H1 (cell line): ENCODE data around the gene SNORC. TPM values are rescaled to one million over a fixed set of nuclear protein-coding genes. Genes with fewer than 3 reads are reported as not detected.

Experiments
- CTCF ChIA-PET: fragments of 300-600 bp; sonication (Branson Sonifier 250); formaldehyde crosslinking; loops from one replicate; lab custom pipeline; 2021; ENCODE audit not compliant: partially characterized antibody; lab: Charles Lee
- POLR2A ChIA-PET: fragments of 300-600 bp; sonication (Branson Sonifier 250); formaldehyde crosslinking; loops from one replicate; lab custom pipeline; 2021; ENCODE audit warnings: inconsistent platforms; ENCODE audit not compliant: partially characterized antibody; lab: Charles Lee
- DNase-seq, 2 experiments: peaks; one replicate each; pipeline versions ENCODE4 v3.0.0 to v3.0.0-alpha.2; 2010 to 2022; ENCODE audit warnings: low spot score in 2 of 2, low read depth in 1 of 2, mixed read lengths in 1 of 2
- FAIRE-seq: peaks from 2 replicates; lab custom pipeline; 2011; peaks lifted over from hg19 to GRCh38; lab: Jason Lieb, UNC
- H2AFZ ChIP-seq: 2 replicates; pipeline ENCODE4 v1.8.1; 2012; ENCODE audit warnings: low read length, inconsistent platforms
- H2AK5ac ChIP-seq: 2 replicates; pipeline ENCODE4 v1.6.1; 2013; ENCODE audit warnings: low read depth, low read length
- H2BK120ac ChIP-seq: replicated peaks from 2 replicates; pipeline ENCODE3; 2013; ENCODE audit warnings: low read depth, low read length, inconsistent platforms
- H2BK12ac ChIP-seq: 2 replicates; pipeline ENCODE4 v1.6.1; 2013; ENCODE audit warnings: low read depth, low read length
- H2BK15ac ChIP-seq: 2 replicates; pipeline ENCODE4 v1.6.1; 2013; ENCODE audit warnings: low read length
- H2BK20ac ChIP-seq: 2 replicates; pipeline ENCODE4 v1.6.1; 2013; ENCODE audit warnings: low read length
- H2BK5ac ChIP-seq: 2 replicates; pipeline ENCODE4 v1.6.1; 2013; ENCODE audit warnings: low read depth, low read length
- H3K14ac ChIP-seq: 2 replicates; pipeline ENCODE4 v1.6.1; 2013; ENCODE audit warnings: inconsistent platforms; ENCODE audit not compliant: insufficient read length
- H3K18ac ChIP-seq: 2 replicates; pipeline ENCODE4 v1.6.1; 2013; ENCODE audit warnings: low read length; ENCODE audit errors: extremely low read depth
- H3K23ac ChIP-seq: 2 replicates; pipeline ENCODE4 v1.6.1; 2013; ENCODE audit warnings: inconsistent platforms; ENCODE audit not compliant: insufficient read length
- H3K23me2 ChIP-seq: 2 replicates; pipeline ENCODE4 v1.6.1; 2013; ENCODE audit warnings: low read depth, low read length
- H3K27ac ChIP-seq: 2 replicates; pipeline ENCODE4 v1.6.1; 2011; ENCODE audit warnings: low read depth, low read length, inconsistent platforms
- H3K27me3 ChIP-seq, 4 experiments: replicated peaks in 1 of 4; 1 replicate in 1 of 4; 2 replicates in 3 of 4; pipeline versions ENCODE4 v1.6.1 to v1.8.1; 2011 to 2013; ENCODE audit warnings: low read length in 3 of 4, mild to moderate bottlenecking in 3 of 4, inconsistent platforms in 2 of 4, mixed read lengths in 2 of 4, moderate library complexity in 1 of 4; ENCODE audit not compliant: control insufficient read depth in 3 of 4, insufficient read depth in 3 of 4; ENCODE audit errors: extremely low read depth in 1 of 4
- H3K36me3 ChIP-seq, 4 experiments: 2 replicates each; pipeline versions ENCODE4 v1.6.1 to v1.8.1; 2011 to 2013; ENCODE audit warnings: mild to moderate bottlenecking in 4 of 4, low read length in 3 of 4, moderate library complexity in 2 of 4, control low read depth in 1 of 4, inconsistent platforms in 1 of 4; ENCODE audit not compliant: insufficient read depth in 4 of 4, control insufficient read depth in 2 of 4
- H3K4ac ChIP-seq: replicated peaks from 2 replicates; pipeline ENCODE3; 2013; ENCODE audit warnings: low read length, low read depth, mixed read lengths, inconsistent platforms; ENCODE audit not compliant: insufficient read length
- H3K4me1 ChIP-seq, 4 experiments: replicated peaks in 1 of 4; 1 replicate in 1 of 4; 2 replicates in 3 of 4; pipeline versions ENCODE4 v1.6.1 to v1.8.1; 2011 to 2013; ENCODE audit warnings: low read length in 3 of 4, inconsistent platforms in 2 of 4, mixed read lengths in 1 of 4; ENCODE audit not compliant: insufficient read depth in 4 of 4, control insufficient read depth in 3 of 4
- H3K4me2 ChIP-seq, 2 experiments: 2 replicates each; pipeline versions ENCODE4 v1.6.1 to v1.8.1; 2011 to 2013; ENCODE audit warnings: low read depth in 2 of 2, low read length in 2 of 2, control low read depth in 1 of 2, inconsistent platforms in 1 of 2, mild to moderate bottlenecking in 1 of 2; ENCODE audit not compliant: insufficient read depth in 1 of 2
- H3K4me3 ChIP-seq, 4 experiments: fragments of 200-600, 300-600 bp in 1 of 4; sonication (generic), shearing (Covaris generic), sonication (Bioruptor Twin) in 1 of 4; 2 replicates each; pipeline versions ENCODE4 v1.5.1 to v1.8.1; 2011 to 2016; ENCODE audit warnings: low read length in 4 of 4, low read depth in 3 of 4, control low read depth in 2 of 4, inconsistent platforms in 2 of 4, mild to moderate bottlenecking in 2 of 4, mixed read lengths in 1 of 4, moderate library complexity in 1 of 4; ENCODE audit not compliant: insufficient read depth in 2 of 4; ENCODE audit errors: extremely low read depth in 1 of 4
- H3K56ac ChIP-seq: replicated peaks from 2 replicates; pipeline ENCODE3; 2013; ENCODE audit warnings: low read depth, mild to moderate bottlenecking, mixed read lengths, low read length, inconsistent platforms; ENCODE audit not compliant: insufficient read length
- H3K79me1 ChIP-seq: 2 replicates; pipeline ENCODE4 v1.6.1; 2013; ENCODE audit warnings: low read depth, low read length, control low read depth
- H3K79me2 ChIP-seq, 2 experiments: 2 replicates each; pipeline versions ENCODE4 v1.6.1 to v1.8.1; 2012 to 2013; ENCODE audit warnings: low read length in 2 of 2, mild to moderate bottlenecking in 2 of 2, inconsistent platforms in 1 of 2; ENCODE audit not compliant: insufficient read depth in 2 of 2, control insufficient read depth in 1 of 2
- H3K9ac ChIP-seq, 4 experiments: replicated peaks in 1 of 4; 1 replicate in 1 of 4; 2 replicates in 3 of 4; pipeline versions ENCODE4 v1.6.1 to v1.8.1; 2011 to 2013; ENCODE audit warnings: low read depth in 3 of 4, low read length in 3 of 4, control low read depth in 2 of 4, mild to moderate bottlenecking in 2 of 4, moderate library complexity in 2 of 4, inconsistent platforms in 1 of 4; ENCODE audit errors: extremely low read depth in 1 of 4
- H3K9me3 ChIP-seq, 2 experiments: 2 replicates each; pipeline versions ENCODE4 v1.6.1 to v1.8.1; 2012 to 2013; ENCODE audit warnings: mild to moderate bottlenecking in 2 of 2, moderate library complexity in 2 of 2, control low read depth in 1 of 2, inconsistent platforms in 1 of 2, low read depth in 1 of 2, low read length in 1 of 2, mixed read lengths in 1 of 2; ENCODE audit not compliant: insufficient read depth in 2 of 2
- H4K20me1 ChIP-seq, 2 experiments: replicated peaks in 1 of 2; 2 replicates each; pipeline versions ENCODE3 to v1.8.1; 2011 to 2013; ENCODE audit warnings: inconsistent platforms in 2 of 2, low read length in 2 of 2, mild to moderate bottlenecking in 1 of 2; ENCODE audit not compliant: insufficient read depth in 2 of 2, control insufficient read depth in 1 of 2
- H4K5ac ChIP-seq: 2 replicates; pipeline ENCODE4 v1.6.1; 2013; ENCODE audit warnings: low read length, low read depth, mixed read lengths, inconsistent platforms; ENCODE audit not compliant: insufficient read length
- H4K8ac ChIP-seq: 2 replicates; pipeline ENCODE4 v1.8.0; 2013; ENCODE audit warnings: mild to moderate bottlenecking, moderate library complexity, low read length, inconsistent platforms; ENCODE audit not compliant: insufficient read depth; ENCODE audit errors: extremely low read depth
- H4K91ac ChIP-seq: replicated peaks from 2 replicates; pipeline ENCODE3; 2013; ENCODE audit warnings: low read length, mixed read lengths, inconsistent platforms; ENCODE audit not compliant: insufficient read length
- CBX5 ChIP-seq: fragments of 300-800, 300-1000 bp; sonication (generic); IDR thresholded peaks from 2 replicates; pipeline ENCODE4 v1.7.1; 2016; ENCODE audit warnings: antibody characterized with exemption, low read length, low read depth
- CREB1 ChIP-seq: IDR thresholded peaks from 2 replicates; pipeline ENCODE4 v1.6.1; 2012; ENCODE audit warnings: inconsistent platforms
- GTF2F1 ChIP-seq: IDR thresholded peaks from 2 replicates; pipeline ENCODE4 v1.6.1; 2012; ENCODE audit warnings: low read depth, low read length, improper control_type of control experiment, borderline replicate concordance
- JUND ChIP-seq: IDR thresholded peaks from 2 replicates; pipeline ENCODE4 v1.6.1; 2011; ENCODE audit warnings: mild to moderate bottlenecking, improper control_type of control experiment, low read length
- NANOG ChIP-seq: IDR thresholded peaks from 2 replicates; pipeline ENCODE4 v1.6.1; 2011; ENCODE audit warnings: low read length, low read depth, mild to moderate bottlenecking, inconsistent platforms; ENCODE audit not compliant: insufficient read depth, poor library complexity, severe bottlenecking
- POLR2A ChIP-seq, 2 experiments: IDR thresholded peaks; 1 replicate in 1 of 2; 2 replicates in 1 of 2; pipeline ENCODE4 v1.6.1; 2011; ENCODE audit warnings: low read depth in 2 of 2, low read length in 2 of 2, mild to moderate bottlenecking in 2 of 2; ENCODE audit errors: control extremely low read depth in 1 of 2
- TAF1 ChIP-seq: IDR thresholded peaks from 2 replicates; pipeline ENCODE4 v1.6.1; 2011; ENCODE audit warnings: mild to moderate bottlenecking, low read depth, low read length
- TEAD4 ChIP-seq: IDR thresholded peaks from 2 replicates; pipeline ENCODE4 v1.6.1; 2012; ENCODE audit warnings: low read depth, low read length, inconsistent platforms, mixed read lengths
- WGBS, 2 experiments: shearing (Covaris generic) in 1 of 2; methylation state at CpG; one replicate each; pipeline versions ENCODE4 v1.1.6 to v1.1.7; 2013 to 2015; ENCODE audit warnings: low lambda C conversion rate in 2 of 2, mixed read lengths in 2 of 2, inconsistent platforms in 1 of 2, low coverage in 1 of 2, missing lambda C conversion rate in 1 of 2; ENCODE audit not compliant: insufficient replicate concordance in 2 of 2, insufficient coverage in 1 of 2, insufficient read length in 1 of 2; ENCODE audit errors: extremely low coverage in 1 of 2, missing lambda C conversion rate in 1 of 2; 5-methylcytosine and 5-hydroxymethylcytosine counted together
- polyA plus RNA-seq, 7 experiments: library from polyadenylated mRNA; depleted of rRNA in 3 of 7; stranded (reverse) in 5 of 7; unstranded in 2 of 7; fragments of >200 nt in 5 of 7; fragments of 200-250 nt in 2 of 7; gene quantifications; 1 replicate in 5 of 7; 2 replicates in 1 of 7; 4 replicates in 1 of 7; pipeline versions ENCODE4 v1.2.1 to v1.2.3, GENCODE V29; 2011 to 2013; ENCODE audit warnings: missing spikeins in 2 of 7, mixed read lengths in 2 of 7
- total RNA-seq: library from RNA; stranded (reverse); fragmentation: NEBNext Ultra II Directional; extraction: Animal tissue kit (Norgen Biotek cat#: 25700); gene quantifications from 2 replicates; pipeline ENCODE4 v1.2.1, GENCODE V29; 2021
- TF ChIP-seq, protein P1 (sequence below): IDR thresholded peaks from 2 replicates; pipeline ENCODE4 v1.6.1; 2012; ENCODE audit warnings: low read length, inconsistent platforms
- TF ChIP-seq, protein P2 (sequence below): IDR thresholded peaks from 2 replicates; pipeline ENCODE4 v1.6.1; 2012; ENCODE audit warnings: inconsistent platforms

The SNORC gene
- total and polyA plus RNA-seq, 2 of the 8 experiments (the other 6 are each of a cell fraction or from before 2014, with no cell fraction given) = 1.6 to 1.8 TPM

DNA sequence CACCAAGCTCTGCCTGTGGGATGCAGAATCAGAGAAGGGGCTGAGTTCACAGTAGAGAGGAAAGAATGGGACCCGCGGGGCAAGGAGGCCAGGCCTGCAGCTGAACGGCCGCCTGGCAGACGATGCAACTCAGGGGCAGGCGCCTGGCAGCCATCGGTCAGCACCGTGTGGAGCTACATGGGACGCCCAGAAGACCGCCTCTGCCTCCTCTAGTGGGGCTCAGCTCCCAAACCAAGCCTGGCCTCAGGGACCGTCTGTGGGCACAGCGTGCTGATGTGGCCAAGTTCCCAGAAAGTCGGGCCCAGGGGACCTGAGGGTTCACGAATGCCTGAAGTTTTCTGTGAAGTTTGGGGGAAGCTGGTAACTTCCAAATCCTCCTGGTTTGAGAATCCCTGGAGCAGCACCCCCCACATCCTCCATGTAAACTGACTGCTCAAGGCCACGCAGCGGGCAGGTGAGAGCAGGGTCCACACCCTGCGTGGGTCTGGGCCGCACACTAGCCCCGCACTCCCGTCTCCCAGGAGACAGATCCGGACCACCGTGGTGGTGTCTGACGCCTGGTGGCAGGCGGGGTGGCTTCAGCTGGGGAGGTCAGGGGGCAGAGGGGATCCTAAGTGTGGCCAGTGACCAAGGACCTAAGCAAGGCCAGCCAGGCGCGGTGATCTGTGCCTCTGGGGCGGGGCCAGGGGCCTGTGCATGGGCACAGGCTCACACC is 14.6 kb downstream of the SNORC start:
- no peak overlapping the region for H2BK20ac ChIP-seq
- H3K36me3 ChIP-seq = no peaks in the 10 kb centered on the region; a peak in 1 of 8 replicates
- no peak for TF ChIP-seq TAF1
- TF ChIP-seq JUND = no peak
- TF ChIP-seq, protein P1, sequence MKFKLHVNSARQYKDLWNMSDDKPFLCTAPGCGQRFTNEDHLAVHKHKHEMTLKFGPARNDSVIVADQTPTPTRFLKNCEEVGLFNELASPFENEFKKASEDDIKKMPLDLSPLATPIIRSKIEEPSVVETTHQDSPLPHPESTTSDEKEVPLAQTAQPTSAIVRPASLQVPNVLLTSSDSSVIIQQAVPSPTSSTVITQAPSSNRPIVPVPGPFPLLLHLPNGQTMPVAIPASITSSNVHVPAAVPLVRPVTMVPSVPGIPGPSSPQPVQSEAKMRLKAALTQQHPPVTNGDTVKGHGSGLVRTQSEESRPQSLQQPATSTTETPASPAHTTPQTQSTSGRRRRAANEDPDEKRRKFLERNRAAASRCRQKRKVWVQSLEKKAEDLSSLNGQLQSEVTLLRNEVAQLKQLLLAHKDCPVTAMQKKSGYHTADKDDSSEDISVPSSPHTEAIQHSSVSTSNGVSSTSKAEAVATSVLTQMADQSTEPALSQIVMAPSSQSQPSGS = no peak
- TF ChIP-seq, protein P2, sequence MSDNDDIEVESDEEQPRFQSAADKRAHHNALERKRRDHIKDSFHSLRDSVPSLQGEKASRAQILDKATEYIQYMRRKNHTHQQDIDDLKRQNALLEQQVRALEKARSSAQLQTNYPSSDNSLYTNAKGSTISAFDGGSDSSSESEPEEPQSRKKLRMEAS = no peak
- TF ChIP-seq TEAD4 = no peak
- no peak for TF ChIP-seq CBX5
- no peak for TF ChIP-seq GTF2F1
- no peak for TF ChIP-seq CREB1
- no peak for TF ChIP-seq NANOG
- TF ChIP-seq POLR2A (IDR thresholded peaks at IDR 0.05; ENCODE audit: control extremely low read depth in 1 of 2, low read depth in 2 of 2, low read length in 2 of 2) = no peak
- H4K5ac ChIP-seq = no peak overlapping the region
- no peak overlapping the region for H3K4me2 ChIP-seq
- no peak overlapping the region for H2AFZ ChIP-seq
- no peak overlapping the region for H3K14ac ChIP-seq
- no peak overlapping the region for H3K9ac ChIP-seq
- no peak overlapping the region for H2BK5ac ChIP-seq
- no peak overlapping the region for H3K27ac ChIP-seq
- no peak overlapping the region for H2AK5ac ChIP-seq
- POLR2A ChIA-PET = interaction anchor here (1.4 kb wide), 1 partner anchor 13 kb away, joined by 4 read pairs; no protein-coding TSS in a partner anchor
- no peak overlapping the region for H3K56ac ChIP-seq
- no peak overlapping the region for H3K4ac ChIP-seq
- no peak overlapping the region for H3K23ac ChIP-seq
- H3K79me1 ChIP-seq = no peaks in the 10 kb centered on the region
- H3K27me3 ChIP-seq = no peaks in the 10 kb centered on the region
- H2BK120ac ChIP-seq = no peak overlapping the region
- 91% methylated on average over 26 of the region's 27 CpGs; no CpG with 5 or more reads in 1 of the 2 experiments for WGBS, 2 experiments
- no peak overlapping the region for H3K18ac ChIP-seq
- H3K23me2 ChIP-seq = peaks cover 5% of the 10 kb centered on the region
- H3K4me1 ChIP-seq = peaks cover 0 to 3% (median 0%) of the 10 kb centered on the region in 4 experiments; a peak in 1 of 7 replicates
- CTCF ChIA-PET = interaction anchor here (1.1 to 3.7 kb wide), 8 partner anchors 9 to 367 kb away, joined by 3 to 12 read pairs (median 4); partner anchors contain the start of gene ATG16L1
- H2BK12ac ChIP-seq = no peak overlapping the region
- H3K79me2 ChIP-seq = no peaks in the 10 kb centered on the region
- no peak overlapping the region for H2BK15ac ChIP-seq
- no peak overlapping the region for H3K4me3 ChIP-seq
- DNase-seq = no peak
- no peaks in the 10 kb centered on the region for H3K9me3 ChIP-seq
- H4K20me1 ChIP-seq = peaks cover 0 to 8% of the 10 kb centered on the region in 2 experiments
- no peak for FAIRE-seq
- H4K8ac ChIP-seq = no peak overlapping the region
- H4K91ac ChIP-seq = no peak overlapping the region
